WTC11 (cell line): ENCODE measurements around the gene PRCC. TPM values are rescaled to one million over a fixed set of nuclear protein-coding genes. Genes with fewer than 3 reads are reported as not detected.

Experiments used
- ATAC-seq: fragments of 200-7000 bp; cut with Tn5 transposase; 2 replicates; pipeline ENCODE4 v1.10.0; 2021; ENCODE audit warnings: mild to moderate bottlenecking, moderate library complexity
- CTCF ChIA-PET: fragments of 300-600 bp; sonication (Branson Sonifier 250); formaldehyde crosslinking; loops from one replicate; lab custom pipeline; 2021; ENCODE audit warnings: antibody characterized with exemption; lab: Charles Lee
- POLR2A ChIA-PET: fragments of 350-600 bp; sonication (Branson Sonifier 250); formaldehyde crosslinking; loops from one replicate; lab custom pipeline; 2021; ENCODE audit warnings: antibody characterized with exemption; lab: Charles Lee
- DNase-seq: peaks from one replicate; pipeline ENCODE4 v3.0.0; 2021; ENCODE audit warnings: low spot score
- H3K27ac Mint-ChIP-seq: 2 replicates; pipeline ENCODE4 v1.8.0; 2021; ENCODE audit warnings: mixed read lengths
- H3K27me3 Mint-ChIP-seq: 2 replicates; pipeline ENCODE4 v1.8.0; 2021; ENCODE audit warnings: low read depth, mild to moderate bottlenecking, moderate library complexity, mixed read lengths
- H3K36me3 Mint-ChIP-seq: 2 replicates; pipeline ENCODE4 v1.8.0; 2021; ENCODE audit warnings: mixed read lengths
- H3K4me1 Mint-ChIP-seq: 2 replicates; pipeline ENCODE4 v1.8.0; 2022; ENCODE audit warnings: mixed read lengths
- H3K4me3 Mint-ChIP-seq: 2 replicates; pipeline ENCODE4 v1.8.0; 2021; ENCODE audit warnings: mild to moderate bottlenecking, moderate library complexity, mixed read lengths
- H3K9me3 Mint-ChIP-seq: 2 replicates; pipeline ENCODE4 v1.8.0; 2021; ENCODE audit warnings: mixed read lengths
- ATF3 ChIP-seq: sonication (generic); formaldehyde crosslinking; conservative IDR thresholded peaks from 2 replicates; pipeline ENCODE4 v1.8.1; 2022; ENCODE audit warnings: mild to moderate bottlenecking, missing genetic modification reagents
- CREM ChIP-seq: sonication (generic); formaldehyde crosslinking; IDR thresholded peaks from 2 replicates; pipeline ENCODE4 v1.8.1; 2022; ENCODE audit warnings: mild to moderate bottlenecking, missing genetic modification reagents, moderate library complexity
- E2F4 ChIP-seq: sonication (generic); formaldehyde crosslinking; IDR thresholded peaks from 2 replicates; pipeline ENCODE4 v1.8.1; 2022; ENCODE audit warnings: low read depth, mild to moderate bottlenecking, moderate library complexity, missing genetic modification reagents, borderline replicate concordance
- ELF4 ChIP-seq: sonication (generic); formaldehyde crosslinking; IDR thresholded peaks from 2 replicates; pipeline ENCODE4 v1.8.1; 2022; ENCODE audit warnings: low read depth, mild to moderate bottlenecking, moderate library complexity, missing genetic modification reagents
- ERG ChIP-seq: fragments of 250-450 bp; sonication (Bioruptor Pico); IDR thresholded peaks from 2 replicates; pipeline ENCODE4 v1.8.0; 2021; ENCODE audit warnings: mild to moderate bottlenecking
- ESRRA ChIP-seq: sonication (generic); formaldehyde crosslinking; IDR thresholded peaks from 2 replicates; pipeline ENCODE4 v1.8.1; 2022; ENCODE audit warnings: mild to moderate bottlenecking, missing genetic modification reagents, borderline replicate concordance
- FOXK1 ChIP-seq: sonication (generic); formaldehyde crosslinking; IDR thresholded peaks from 2 replicates; pipeline ENCODE4 v1.8.0; 2022; ENCODE audit warnings: mild to moderate bottlenecking, moderate library complexity, missing genetic modification reagents
- HMGA2 ChIP-seq: fragments of 250-450 bp; sonication (Bioruptor Pico); IDR thresholded peaks from 2 replicates; pipeline ENCODE4 v1.4.0; 2021; ENCODE audit warnings: mild to moderate bottlenecking, moderate library complexity
- MXD4 ChIP-seq: fragments of 250-450 bp; sonication (Bioruptor Pico); IDR thresholded peaks from 2 replicates; pipeline ENCODE4 v1.8.0; 2021; ENCODE audit warnings: mild to moderate bottlenecking, moderate library complexity, borderline replicate concordance
- NR2C2 ChIP-seq: sonication (generic); formaldehyde crosslinking; IDR thresholded peaks from 2 replicates; pipeline ENCODE4 v1.8.0; 2022; ENCODE audit warnings: mild to moderate bottlenecking, missing genetic modification reagents
- OVOL2 ChIP-seq: fragments of 250-450 bp; sonication (Bioruptor Pico); IDR thresholded peaks from 2 replicates; pipeline ENCODE4 v1.9.0; 2021; ENCODE audit warnings: mild to moderate bottlenecking, borderline replicate concordance
- SMAD4 ChIP-seq: sonication (generic); formaldehyde crosslinking; IDR thresholded peaks from 2 replicates; pipeline ENCODE4 v1.8.0; 2022; ENCODE audit warnings: mild to moderate bottlenecking, missing genetic modification reagents
- TEAD4 ChIP-seq: sonication (generic); formaldehyde crosslinking; IDR thresholded peaks from 2 replicates; pipeline ENCODE4 v1.8.0; 2022; ENCODE audit warnings: mild to moderate bottlenecking, missing genetic modification reagents
- ZBTB43 ChIP-seq: sonication (generic); formaldehyde crosslinking; IDR thresholded peaks from 2 replicates; pipeline ENCODE4 v1.8.1; 2023; ENCODE audit warnings: mild to moderate bottlenecking, missing genetic modification reagents
- ZMAT4 ChIP-seq: fragments of 250-450 bp; sonication (Bioruptor Pico); IDR thresholded peaks from 2 replicates; pipeline ENCODE4 v1.9.0; 2021; ENCODE audit warnings: mild to moderate bottlenecking
- ZNF263 ChIP-seq: sonication (generic); formaldehyde crosslinking; IDR thresholded peaks from 2 replicates; pipeline ENCODE4 v1.8.1; 2022; ENCODE audit warnings: low read depth, mild to moderate bottlenecking, moderate library complexity, missing genetic modification reagents
- ZNF423 ChIP-seq: fragments of 250-450 bp; sonication (Bioruptor Pico); IDR thresholded peaks from 2 replicates; pipeline ENCODE4 v2.1.2; 2022; ENCODE audit warnings: mild to moderate bottlenecking, moderate library complexity
- total RNA-seq: library from RNA; stranded (reverse); gene quantifications from 3 replicates; pipeline ENCODE4 v1.2.3, GENCODE V29; 2021
- TF ChIP-seq, protein P1 (sequence below): sonication (generic); formaldehyde crosslinking; IDR thresholded peaks from 2 replicates; pipeline ENCODE4 v1.8.0; 2022; ENCODE audit warnings: mild to moderate bottlenecking, missing genetic modification reagents
- TF ChIP-seq, protein P2 (sequence below): sonication (generic); formaldehyde crosslinking; conservative IDR thresholded peaks from 2 replicates; pipeline ENCODE4 v1.8.1; 2023; ENCODE audit warnings: mild to moderate bottlenecking, low read depth, missing genetic modification reagents, moderate library complexity
- TF ChIP-seq, protein P3 (sequence below): fragments of 250-450 bp; sonication (Bioruptor Pico); IDR thresholded peaks from 2 replicates; pipeline ENCODE4 v1.9.0; 2021; ENCODE audit warnings: mild to moderate bottlenecking, borderline replicate concordance

The PRCC gene
- total RNA-seq, 1 experiment from 2014 or later, result 97.4 TPM

- DNase-seq (no peak), ATAC-seq (no peak)
- POLR2A ChIA-PET, result interaction anchor here (0.7 kb wide), 1 partner anchor 12 kb away, joined by 3 read pairs; the partner anchor contains the start of gene PRCC
- H3K27ac Mint-ChIP-seq, result no peak overlapping the region
- CTCF ChIA-PET, result interaction anchor here (2.2 kb wide), 1 partner anchor 66 kb away, joined by 5 read pairs; no protein-coding TSS in a partner anchor
- no peak overlapping the region for H3K4me3 Mint-ChIP-seq
- H3K27me3 Mint-ChIP-seq, result no peaks in the 10 kb centered on the region
- TF ChIP-seq ZMAT4 (CRISPR knock-in tag) (no peak), ZNF263 (CRISPR knock-in tag) (no peak), NR2C2 (CRISPR knock-in tag) (no peak), TEAD4 (CRISPR knock-in tag) (no peak), ZBTB43 (CRISPR knock-in tag) (no peak), ATF3 (CRISPR knock-in tag) (no peak), SMAD4 (CRISPR knock-in tag) (no peak)
- TF ChIP-seq, protein P1, sequence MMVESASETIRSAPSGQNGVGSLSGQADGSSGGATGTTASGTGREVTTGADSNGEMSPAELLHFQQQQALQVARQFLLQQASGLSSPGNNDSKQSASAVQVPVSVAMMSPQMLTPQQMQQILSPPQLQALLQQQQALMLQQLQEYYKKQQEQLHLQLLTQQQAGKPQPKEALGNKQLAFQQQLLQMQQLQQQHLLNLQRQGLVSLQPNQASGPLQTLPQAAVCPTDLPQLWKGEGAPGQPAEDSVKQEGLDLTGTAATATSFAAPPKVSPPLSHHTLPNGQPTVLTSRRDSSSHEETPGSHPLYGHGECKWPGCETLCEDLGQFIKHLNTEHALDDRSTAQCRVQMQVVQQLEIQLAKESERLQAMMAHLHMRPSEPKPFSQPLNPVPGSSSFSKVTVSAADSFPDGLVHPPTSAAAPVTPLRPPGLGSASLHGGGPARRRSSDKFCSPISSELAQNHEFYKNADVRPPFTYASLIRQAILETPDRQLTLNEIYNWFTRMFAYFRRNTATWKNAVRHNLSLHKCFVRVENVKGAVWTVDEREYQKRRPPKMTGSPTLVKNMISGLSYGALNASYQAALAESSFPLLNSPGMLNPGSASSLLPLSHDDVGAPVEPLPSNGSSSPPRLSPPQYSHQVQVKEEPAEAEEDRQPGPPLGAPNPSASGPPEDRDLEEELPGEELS (CRISPR knock-in tag), result no peak
- peaks cover 13% of the 10 kb centered on the region for H3K4me1 Mint-ChIP-seq
- H3K9me3 Mint-ChIP-seq, result no peaks in the 10 kb centered on the region
- H3K36me3 Mint-ChIP-seq, result no peaks in the 10 kb centered on the region
Measured at GRCh38 chr1:156755527-156755950, 11.8 kb upstream of the PRCC start.

GRCh38 chr1:156756355-156756754, 11.0 kb upstream of the PRCC start:
- no peaks in the 10 kb centered on the region for H3K36me3 Mint-ChIP-seq
- no peaks in the 10 kb centered on the region for H3K27me3 Mint-ChIP-seq
- no peak overlapping the region for H3K4me3 Mint-ChIP-seq
- ATAC-seq (no peak), DNase-seq (no peak)
- H3K9me3 Mint-ChIP-seq, result no peaks in the 10 kb centered on the region
- peaks cover 14% of the 10 kb centered on the region for H3K4me1 Mint-ChIP-seq
- no peak overlapping the region for H3K27ac Mint-ChIP-seq
- ChIA-PET CTCF (interaction anchor here (0.6 to 2.2 kb wide), 4 partner anchors 28 to 337 kb away, joined by 3 to 5 read pairs (median 4); partner anchors contain the start of gene METTL25B), POLR2A (interaction anchor here (0.6 kb wide), 1 partner anchor 16 kb away, joined by 4 read pairs; the partner anchor contains the start of gene MRPL24)
- TF ChIP-seq ERG (CRISPR knock-in tag) (no peak), HMGA2 (CRISPR knock-in tag) (no peak), FOXK1 (CRISPR knock-in tag) (no peak), ZNF263 (CRISPR knock-in tag) (no peak), E2F4 (CRISPR knock-in tag) (no peak), OVOL2 (CRISPR knock-in tag) (no peak), MXD4 (CRISPR knock-in tag) (no peak), ELF4 (CRISPR knock-in tag) (no peak), CREM (CRISPR knock-in tag) (no peak), ZNF423 (CRISPR knock-in tag) (no peak), ESRRA (no peak)
- TF ChIP-seq, protein P2, sequence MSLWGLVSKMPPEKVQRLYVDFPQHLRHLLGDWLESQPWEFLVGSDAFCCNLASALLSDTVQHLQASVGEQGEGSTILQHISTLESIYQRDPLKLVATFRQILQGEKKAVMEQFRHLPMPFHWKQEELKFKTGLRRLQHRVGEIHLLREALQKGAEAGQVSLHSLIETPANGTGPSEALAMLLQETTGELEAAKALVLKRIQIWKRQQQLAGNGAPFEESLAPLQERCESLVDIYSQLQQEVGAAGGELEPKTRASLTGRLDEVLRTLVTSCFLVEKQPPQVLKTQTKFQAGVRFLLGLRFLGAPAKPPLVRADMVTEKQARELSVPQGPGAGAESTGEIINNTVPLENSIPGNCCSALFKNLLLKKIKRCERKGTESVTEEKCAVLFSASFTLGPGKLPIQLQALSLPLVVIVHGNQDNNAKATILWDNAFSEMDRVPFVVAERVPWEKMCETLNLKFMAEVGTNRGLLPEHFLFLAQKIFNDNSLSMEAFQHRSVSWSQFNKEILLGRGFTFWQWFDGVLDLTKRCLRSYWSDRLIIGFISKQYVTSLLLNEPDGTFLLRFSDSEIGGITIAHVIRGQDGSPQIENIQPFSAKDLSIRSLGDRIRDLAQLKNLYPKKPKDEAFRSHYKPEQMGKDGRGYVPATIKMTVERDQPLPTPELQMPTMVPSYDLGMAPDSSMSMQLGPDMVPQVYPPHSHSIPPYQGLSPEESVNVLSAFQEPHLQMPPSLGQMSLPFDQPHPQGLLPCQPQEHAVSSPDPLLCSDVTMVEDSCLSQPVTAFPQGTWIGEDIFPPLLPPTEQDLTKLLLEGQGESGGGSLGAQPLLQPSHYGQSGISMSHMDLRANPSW (CRISPR knock-in tag), result no peak
- TF ChIP-seq, protein P3, sequence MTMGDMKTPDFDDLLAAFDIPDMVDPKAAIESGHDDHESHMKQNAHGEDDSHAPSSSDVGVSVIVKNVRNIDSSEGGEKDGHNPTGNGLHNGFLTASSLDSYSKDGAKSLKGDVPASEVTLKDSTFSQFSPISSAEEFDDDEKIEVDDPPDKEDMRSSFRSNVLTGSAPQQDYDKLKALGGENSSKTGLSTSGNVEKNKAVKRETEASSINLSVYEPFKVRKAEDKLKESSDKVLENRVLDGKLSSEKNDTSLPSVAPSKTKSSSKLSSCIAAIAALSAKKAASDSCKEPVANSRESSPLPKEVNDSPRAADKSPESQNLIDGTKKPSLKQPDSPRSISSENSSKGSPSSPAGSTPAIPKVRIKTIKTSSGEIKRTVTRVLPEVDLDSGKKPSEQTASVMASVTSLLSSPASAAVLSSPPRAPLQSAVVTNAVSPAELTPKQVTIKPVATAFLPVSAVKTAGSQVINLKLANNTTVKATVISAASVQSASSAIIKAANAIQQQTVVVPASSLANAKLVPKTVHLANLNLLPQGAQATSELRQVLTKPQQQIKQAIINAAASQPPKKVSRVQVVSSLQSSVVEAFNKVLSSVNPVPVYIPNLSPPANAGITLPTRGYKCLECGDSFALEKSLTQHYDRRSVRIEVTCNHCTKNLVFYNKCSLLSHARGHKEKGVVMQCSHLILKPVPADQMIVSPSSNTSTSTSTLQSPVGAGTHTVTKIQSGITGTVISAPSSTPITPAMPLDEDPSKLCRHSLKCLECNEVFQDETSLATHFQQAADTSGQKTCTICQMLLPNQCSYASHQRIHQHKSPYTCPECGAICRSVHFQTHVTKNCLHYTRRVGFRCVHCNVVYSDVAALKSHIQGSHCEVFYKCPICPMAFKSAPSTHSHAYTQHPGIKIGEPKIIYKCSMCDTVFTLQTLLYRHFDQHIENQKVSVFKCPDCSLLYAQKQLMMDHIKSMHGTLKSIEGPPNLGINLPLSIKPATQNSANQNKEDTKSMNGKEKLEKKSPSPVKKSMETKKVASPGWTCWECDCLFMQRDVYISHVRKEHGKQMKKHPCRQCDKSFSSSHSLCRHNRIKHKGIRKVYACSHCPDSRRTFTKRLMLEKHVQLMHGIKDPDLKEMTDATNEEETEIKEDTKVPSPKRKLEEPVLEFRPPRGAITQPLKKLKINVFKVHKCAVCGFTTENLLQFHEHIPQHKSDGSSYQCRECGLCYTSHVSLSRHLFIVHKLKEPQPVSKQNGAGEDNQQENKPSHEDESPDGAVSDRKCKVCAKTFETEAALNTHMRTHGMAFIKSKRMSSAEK (CRISPR knock-in tag), result no peak
